ENCODE results near the gene GRK5.
"Not testable (repeated sequence)": the region's sequence is repeated elsewhere in the genome, so short reads cannot be mapped to it uniquely, and the experiment has no call there.

Gene GRK5

DNA sequence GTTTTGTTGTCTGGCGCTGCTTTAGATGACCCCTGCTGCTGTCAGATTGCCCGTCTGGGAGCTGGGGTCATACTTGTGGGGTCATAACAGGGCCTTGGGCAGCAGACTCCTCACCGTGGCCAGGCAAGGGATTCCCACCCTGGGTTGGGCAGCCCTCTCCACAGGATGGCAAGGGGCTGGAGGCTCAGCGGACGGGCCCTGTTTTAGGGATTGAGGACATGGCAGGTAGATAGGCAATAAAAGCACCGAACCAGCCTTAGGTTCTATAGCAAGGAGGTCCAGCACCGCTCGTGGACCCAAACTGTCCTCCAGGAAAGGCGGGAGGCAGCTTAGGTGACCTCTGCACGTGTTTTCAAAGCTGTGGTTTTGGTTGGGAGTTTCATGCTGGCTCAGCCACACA is 60.0 kb downstream of the GRK5 start:
- CTCF ChIA-PET = interaction anchor here (0.5 kb wide), 1 partner anchor 22 kb away, joined by 3 read pairs; no protein-coding TSS in a partner anchor

DNA sequence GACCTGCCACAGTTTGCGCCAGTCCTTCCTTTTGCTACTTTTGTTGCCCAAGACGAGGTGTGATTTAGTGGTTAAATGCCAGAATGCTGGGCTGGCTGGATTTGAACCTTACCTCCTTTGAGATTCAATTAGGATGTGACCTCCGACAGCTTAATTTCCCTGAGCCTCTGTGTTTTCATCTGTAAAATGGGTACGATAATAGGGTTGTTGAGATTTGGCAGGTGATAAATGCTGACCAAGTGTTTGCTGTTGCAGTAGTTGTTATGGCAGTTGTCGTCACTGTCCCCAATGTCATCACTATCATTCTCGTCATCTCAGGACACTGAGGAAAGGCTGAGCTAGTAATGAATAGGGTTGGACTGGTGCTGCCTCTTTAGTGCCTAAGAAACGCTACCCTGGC is 61.1 kb downstream of the GRK5 start:
- no peak for DNase-seq (ENCODE audit: extremely low spot score)
- ChIA-PET POLR2A (no interaction called here), CTCF (interaction anchor here (0.7 kb wide), 1 partner anchor 60 kb away, joined by 3 read pairs; no protein-coding TSS in a partner anchor)
- TF ChIP-seq, protein P1, sequence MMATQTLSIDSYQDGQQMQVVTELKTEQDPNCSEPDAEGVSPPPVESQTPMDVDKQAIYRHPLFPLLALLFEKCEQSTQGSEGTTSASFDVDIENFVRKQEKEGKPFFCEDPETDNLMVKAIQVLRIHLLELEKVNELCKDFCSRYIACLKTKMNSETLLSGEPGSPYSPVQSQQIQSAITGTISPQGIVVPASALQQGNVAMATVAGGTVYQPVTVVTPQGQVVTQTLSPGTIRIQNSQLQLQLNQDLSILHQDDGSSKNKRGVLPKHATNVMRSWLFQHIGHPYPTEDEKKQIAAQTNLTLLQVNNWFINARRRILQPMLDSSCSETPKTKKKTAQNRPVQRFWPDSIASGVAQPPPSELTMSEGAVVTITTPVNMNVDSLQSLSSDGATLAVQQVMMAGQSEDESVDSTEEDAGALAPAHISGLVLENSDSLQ (IDR thresholded peaks at IDR 0.05) = no peak
- no peak for TF ChIP-seq NFRKB (IDR thresholded peaks at IDR 0.05)
- TF ChIP-seq LEF1 (IDR thresholded peaks at IDR 0.05; ENCODE audit: borderline replicate concordance) = no peak
- TF ChIP-seq HDGF (IDR thresholded peaks at IDR 0.05; ENCODE audit: borderline replicate concordance) = no peak
- TF ChIP-seq FOXA1 (IDR thresholded peaks at IDR 0.05) = no peak
- TF ChIP-seq BHLHE40 (IDR thresholded peaks at IDR 0.05; ENCODE audit: borderline replicate concordance) = no peak
- no peak for TF ChIP-seq SUZ12 (IDR thresholded peaks at IDR 0.05)
- TF ChIP-seq SP1 (IDR thresholded peaks at IDR 0.05) = no peak
- TF ChIP-seq ELF4 (IDR thresholded peaks at IDR 0.05) = no peak
- TF ChIP-seq CTBP1 (IDR thresholded peaks at IDR 0.05; ENCODE audit: borderline replicate concordance) = no peak
- no peak for TF ChIP-seq FOXK2 (IDR thresholded peaks at IDR 0.05)
- no peak for TF ChIP-seq TARDBP (IDR thresholded peaks at IDR 0.05)
- TF ChIP-seq ARNT (IDR thresholded peaks at IDR 0.05) = no peak

More for the DNA sequence above, 60.0 kb downstream of the GRK5 start:
- POLR2A ChIA-PET = no interaction called here
- DNase-seq (ENCODE audit: extremely low spot score) = no peak
- no peak for TF ChIP-seq FOXA1 (IDR thresholded peaks at IDR 0.05)
- TF ChIP-seq FOXM1 (IDR thresholded peaks at IDR 0.05; ENCODE audit: borderline replicate concordance) = no peak
- TF ChIP-seq CTBP1 (IDR thresholded peaks at IDR 0.05; ENCODE audit: borderline replicate concordance) = no peak
- no peak for TF ChIP-seq ZNF384 (IDR thresholded peaks at IDR 0.05)
- TF ChIP-seq ELF4 (IDR thresholded peaks at IDR 0.05) = no peak
- no peak for TF ChIP-seq NFRKB (IDR thresholded peaks at IDR 0.05)
- TF ChIP-seq L3MBTL2 (conservative IDR thresholded peaks at IDR 0.05) = no peak
- TF ChIP-seq ARNT (IDR thresholded peaks at IDR 0.05) = no peak
- no peak for TF ChIP-seq SP1 (IDR thresholded peaks at IDR 0.05)
- TF ChIP-seq HDGF (IDR thresholded peaks at IDR 0.05; ENCODE audit: borderline replicate concordance) = no peak
- no peak for TF ChIP-seq LEF1 (IDR thresholded peaks at IDR 0.05; ENCODE audit: borderline replicate concordance)
- TF ChIP-seq, protein P1 (IDR thresholded peaks at IDR 0.05) = no peak
- TF ChIP-seq TARDBP (IDR thresholded peaks at IDR 0.05) = no peak

DNA sequence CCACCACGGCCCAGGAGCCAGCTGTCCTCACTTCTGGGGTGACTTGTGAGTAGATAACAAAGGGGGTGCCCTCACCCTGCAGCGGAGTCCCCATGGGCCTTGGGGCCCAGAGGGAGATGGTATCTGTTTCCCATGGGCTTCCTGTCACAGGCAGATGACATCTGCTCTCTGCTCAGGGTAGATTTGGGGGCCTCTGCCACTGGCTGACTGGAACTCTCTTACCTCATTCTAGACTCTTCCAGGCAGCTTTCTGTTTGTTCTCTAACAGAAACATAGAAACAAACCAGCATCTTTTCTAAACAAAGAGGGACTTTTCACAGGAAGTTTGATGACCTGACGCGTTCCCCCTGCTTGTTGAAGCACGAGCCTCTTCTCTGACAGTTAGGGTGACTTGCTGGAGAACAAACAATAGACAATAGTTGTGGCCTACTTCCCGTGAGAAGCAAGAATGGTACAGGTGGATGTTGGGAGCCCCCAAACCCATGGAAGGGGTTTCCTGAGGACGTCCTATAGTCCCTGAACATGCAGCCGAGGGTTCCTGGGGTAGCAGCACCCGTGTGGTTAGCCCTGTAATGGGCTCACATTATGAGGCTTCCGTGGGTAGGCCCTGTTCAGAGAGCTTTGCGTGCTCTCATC is 61.6 kb downstream of the GRK5 start:
- TF ChIP-seq NFRKB (IDR thresholded peaks at IDR 0.05) = no peak
- TF ChIP-seq ARNT (IDR thresholded peaks at IDR 0.05) = no peak
- no peak for TF ChIP-seq LEF1 (IDR thresholded peaks at IDR 0.05; ENCODE audit: borderline replicate concordance)
- TF ChIP-seq FOXA1 (IDR thresholded peaks at IDR 0.05) = no peak
- no peak for TF ChIP-seq CTBP1 (IDR thresholded peaks at IDR 0.05; ENCODE audit: borderline replicate concordance)
- no peak for TF ChIP-seq L3MBTL2 (conservative IDR thresholded peaks at IDR 0.05)
- no peak for TF ChIP-seq FOXM1 (IDR thresholded peaks at IDR 0.05; ENCODE audit: borderline replicate concordance)
- TF ChIP-seq FOXK2 (IDR thresholded peaks at IDR 0.05) = no peak
- no peak for TF ChIP-seq BHLHE40 (IDR thresholded peaks at IDR 0.05; ENCODE audit: borderline replicate concordance)
- TF ChIP-seq, protein P1 (IDR thresholded peaks at IDR 0.05) = no peak
- no peak for TF ChIP-seq ZNF384 (IDR thresholded peaks at IDR 0.05)
- TF ChIP-seq SP1 (IDR thresholded peaks at IDR 0.05) = no peak
- no peak for TF ChIP-seq TARDBP (IDR thresholded peaks at IDR 0.05)
- TF ChIP-seq ELF4 (IDR thresholded peaks at IDR 0.05) = no peak
- CTCF ChIA-PET = no interaction called here

DNA sequence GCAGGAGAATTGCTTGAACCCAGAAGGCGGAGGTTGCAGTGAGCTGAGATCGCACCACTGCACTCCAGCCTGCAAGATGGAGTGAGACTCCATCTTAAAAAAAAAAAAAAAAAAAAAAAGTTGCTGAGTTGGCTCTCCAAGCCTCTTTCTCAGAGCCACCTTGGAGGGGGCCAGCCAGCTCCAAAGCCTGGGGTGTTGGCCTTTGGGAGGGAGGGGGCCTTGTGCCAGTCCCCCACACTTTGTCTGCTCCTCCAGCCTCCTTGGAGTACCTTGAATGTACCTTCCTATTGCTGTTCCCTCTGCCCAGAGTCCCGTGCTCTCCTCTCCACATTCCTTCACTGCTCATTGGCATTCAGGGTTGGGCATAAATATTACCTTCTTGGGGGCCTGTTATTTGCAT is 62.4 kb downstream of the GRK5 start:
- no peak for DNase-seq (ENCODE audit: extremely low spot score)
- ChIA-PET POLR2A (no interaction called here), CTCF (no interaction called here)
- TF ChIP-seq FOXK2 (IDR thresholded peaks at IDR 0.05) = no peak
- no peak for TF ChIP-seq ARNT (IDR thresholded peaks at IDR 0.05)
- no peak for TF ChIP-seq ZNF384 (IDR thresholded peaks at IDR 0.05)
- TF ChIP-seq CTBP1 (IDR thresholded peaks at IDR 0.05; ENCODE audit: borderline replicate concordance) = no peak
- no peak for TF ChIP-seq BHLHE40 (IDR thresholded peaks at IDR 0.05; ENCODE audit: borderline replicate concordance)
- TF ChIP-seq LEF1 (IDR thresholded peaks at IDR 0.05; ENCODE audit: borderline replicate concordance) = no peak
- TF ChIP-seq TARDBP (IDR thresholded peaks at IDR 0.05) = no peak
- TF ChIP-seq HDGF (IDR thresholded peaks at IDR 0.05; ENCODE audit: borderline replicate concordance) = no peak
- TF ChIP-seq FOXA1 (IDR thresholded peaks at IDR 0.05) = no peak
- TF ChIP-seq SUZ12 (IDR thresholded peaks at IDR 0.05) = no peak
- TF ChIP-seq SP1 (IDR thresholded peaks at IDR 0.05) = no peak
- no peak for TF ChIP-seq FOXM1 (IDR thresholded peaks at IDR 0.05; ENCODE audit: borderline replicate concordance)
- no peak for TF ChIP-seq ELF4 (IDR thresholded peaks at IDR 0.05)
- no peak for TF ChIP-seq NFRKB (IDR thresholded peaks at IDR 0.05)
- TF ChIP-seq, protein P1 (IDR thresholded peaks at IDR 0.05) = no peak
- TF ChIP-seq L3MBTL2 (conservative IDR thresholded peaks at IDR 0.05) = no peak

More for the DNA sequence above, 61.6 kb downstream of the GRK5 start:
- DNase-seq (ENCODE audit: extremely low spot score) = no peak
- POLR2A ChIA-PET = no interaction called here

DNA sequence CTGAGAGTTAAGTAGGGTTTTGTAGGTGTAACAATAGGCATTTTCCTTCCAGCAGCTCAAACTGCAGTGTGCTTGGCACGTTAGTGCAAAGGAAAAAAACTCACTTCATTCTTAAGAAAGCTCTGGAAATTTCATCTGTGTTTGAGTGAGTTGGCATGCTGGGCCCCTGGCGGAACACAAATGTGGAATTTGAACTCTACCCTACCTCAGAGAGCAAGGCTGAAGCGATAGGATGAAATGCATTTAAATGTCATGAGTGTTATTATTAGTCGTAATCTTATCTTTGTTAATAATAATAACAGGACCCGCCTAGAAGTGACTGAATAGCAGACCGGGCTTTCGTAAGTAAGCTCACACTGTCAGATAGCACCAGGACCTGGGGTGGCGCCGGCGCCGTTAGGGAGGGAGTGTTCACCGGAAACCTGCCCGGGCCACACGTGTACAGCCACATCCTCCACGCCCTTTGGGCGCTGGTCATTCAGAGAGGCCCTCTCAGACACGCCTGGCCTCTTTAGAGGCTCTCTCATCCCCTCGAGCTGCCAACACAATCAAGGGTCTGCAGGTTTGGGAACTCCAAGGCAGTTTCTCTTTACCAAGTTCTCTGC is 63.5 kb downstream of the GRK5 start:
- TF ChIP-seq ZNF384 (IDR thresholded peaks at IDR 0.05) = no peak
- TF ChIP-seq SUZ12 (IDR thresholded peaks at IDR 0.05) = no peak
- TF ChIP-seq FOXM1 (IDR thresholded peaks at IDR 0.05; ENCODE audit: borderline replicate concordance) = no peak
- TF ChIP-seq, protein P1 (IDR thresholded peaks at IDR 0.05) = no peak
- TF ChIP-seq LEF1 (IDR thresholded peaks at IDR 0.05; ENCODE audit: borderline replicate concordance) = no peak
- TF ChIP-seq HDGF (IDR thresholded peaks at IDR 0.05; ENCODE audit: borderline replicate concordance) = no peak
- no peak for TF ChIP-seq L3MBTL2 (conservative IDR thresholded peaks at IDR 0.05)
- no peak for TF ChIP-seq NFRKB (IDR thresholded peaks at IDR 0.05)
- TF ChIP-seq CTBP1 (IDR thresholded peaks at IDR 0.05; ENCODE audit: borderline replicate concordance) = no peak
- TF ChIP-seq FOXA1 (IDR thresholded peaks at IDR 0.05) = no peak
- POLR2A ChIA-PET = interaction anchor here (0.6 to 1.3 kb wide), 4 partner anchors 11 to 129 kb away, joined by 3 read pairs; no protein-coding TSS in a partner anchor
- CTCF ChIA-PET = interaction anchor here (0.6 to 1.7 kb wide), 3 partner anchors 64 to 72 kb away, joined by 3 to 7 read pairs (median 5); no protein-coding TSS in a partner anchor
- no peak for DNase-seq (ENCODE audit: extremely low spot score)

DNA sequence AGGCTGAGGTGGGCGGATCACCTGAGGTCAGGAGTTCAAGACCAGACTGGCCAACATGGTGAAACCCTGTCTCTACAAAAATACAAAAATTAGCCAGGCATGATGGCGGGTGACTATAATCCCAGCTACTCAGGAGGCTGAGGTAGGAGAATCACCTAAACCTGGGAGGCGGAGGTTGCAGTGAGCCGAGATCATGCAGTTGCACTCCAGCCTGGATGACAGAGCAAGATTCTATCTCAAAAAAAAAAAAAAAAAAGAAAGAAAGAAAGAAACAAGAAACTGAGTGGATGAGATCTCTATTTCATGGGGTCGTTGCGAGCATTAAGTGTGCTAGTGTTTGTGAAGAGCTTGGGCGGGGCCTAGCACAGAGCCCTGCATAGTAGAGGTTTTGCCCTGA is 65.0 kb downstream of the GRK5 start:
- DNase-seq (ENCODE audit: extremely low spot score); POLR2A ChIA-PET: not testable (repeated sequence)
- CTCF ChIA-PET = interaction anchor here (0.7 to 1.7 kb wide), 3 partner anchors 50 to 100 kb away, joined by 3 to 5 read pairs (median 4); no protein-coding TSS in a partner anchor

All from HEK293T (cell line).